NCI-H226 (cell line): ENCODE results near the gene FBXL17.

Experiments used
- DNase-seq: peaks from one replicate; pipeline ENCODE4 v3.0.0-alpha.2; 2015

Gene FBXL17

GRCh38 chr5:107887166-107887943 lies 494.5 kb downstream of the FBXL17 start:
- no peak for DNase-seq

GRCh38 chr5:107885601-107886000 lies 496.3 kb downstream of the FBXL17 start:
- DNase-seq = no peak

DNA sequence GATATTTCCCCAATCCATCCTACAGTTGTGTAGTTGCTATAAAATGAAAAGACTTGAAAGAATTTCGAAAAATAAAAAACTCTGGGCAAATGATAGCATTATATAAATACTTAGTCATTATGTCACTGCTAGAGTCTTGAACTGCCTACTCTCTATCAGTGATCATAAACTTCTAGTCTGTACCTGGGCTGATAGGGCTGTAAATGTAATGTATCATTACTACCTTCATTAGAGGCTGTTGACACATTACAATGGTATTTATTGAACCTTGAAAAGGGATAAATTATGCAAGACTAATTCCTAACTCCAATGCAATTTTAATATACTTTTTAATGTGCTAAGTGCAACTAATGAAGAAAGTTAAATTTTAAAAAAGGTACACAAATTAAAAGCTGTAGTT lies 497.0 kb downstream of the FBXL17 start:
- DNase-seq = no peak

GRCh38 chr5:107878661-107879060 lies 503.2 kb downstream of the FBXL17 start:
- DNase-seq = no peak

DNA sequence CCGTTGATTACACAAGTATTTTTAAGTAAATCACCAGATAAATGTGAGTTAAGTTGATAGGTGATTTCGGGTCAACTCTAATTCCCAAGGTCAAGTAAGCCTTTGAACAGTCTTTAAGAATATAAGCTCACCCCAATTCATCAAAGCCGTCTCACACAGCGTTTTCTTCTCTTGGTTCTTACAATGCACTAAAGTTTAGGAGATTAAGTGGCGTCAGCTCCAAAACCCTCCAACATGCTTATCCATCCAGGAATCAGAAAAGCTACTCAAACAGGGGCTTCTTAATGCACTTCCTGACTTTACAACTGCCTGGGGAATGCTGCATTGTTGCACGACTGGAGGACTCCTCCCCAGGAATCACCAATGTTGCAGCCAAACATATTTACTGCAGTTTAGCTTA lies 505.0 kb downstream of the FBXL17 start:
- DNase-seq = no peak

GRCh38 chr5:107876261-107876660 lies 505.6 kb downstream of the FBXL17 start:
- no peak for DNase-seq

GRCh38 chr5:107875833-107876232 lies 506.1 kb downstream of the FBXL17 start:
- DNase-seq = no peak

DNA sequence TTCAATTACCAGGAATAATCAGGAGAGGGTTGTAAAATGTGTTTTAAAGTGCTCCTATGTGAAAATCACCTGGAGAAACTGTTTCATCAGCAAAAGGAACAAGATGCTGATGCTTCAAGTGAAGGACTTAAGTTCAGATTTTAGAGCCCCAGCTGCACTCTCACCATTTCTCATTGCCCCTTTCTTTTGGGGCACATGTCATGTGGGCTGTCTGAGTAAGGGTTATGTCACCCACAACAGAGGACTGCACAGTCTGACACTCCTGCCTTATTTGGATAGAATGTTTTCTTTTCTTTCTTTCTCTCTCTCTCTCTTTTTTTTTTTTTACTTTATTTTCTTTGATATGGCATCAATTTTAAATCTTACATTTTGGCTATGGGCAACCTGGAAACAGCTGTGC lies 507.1 kb downstream of the FBXL17 start:
- no peak for DNase-seq

GRCh38 chr5:107873877-107874276 lies 508.0 kb downstream of the FBXL17 start:
- no peak for DNase-seq

DNA sequence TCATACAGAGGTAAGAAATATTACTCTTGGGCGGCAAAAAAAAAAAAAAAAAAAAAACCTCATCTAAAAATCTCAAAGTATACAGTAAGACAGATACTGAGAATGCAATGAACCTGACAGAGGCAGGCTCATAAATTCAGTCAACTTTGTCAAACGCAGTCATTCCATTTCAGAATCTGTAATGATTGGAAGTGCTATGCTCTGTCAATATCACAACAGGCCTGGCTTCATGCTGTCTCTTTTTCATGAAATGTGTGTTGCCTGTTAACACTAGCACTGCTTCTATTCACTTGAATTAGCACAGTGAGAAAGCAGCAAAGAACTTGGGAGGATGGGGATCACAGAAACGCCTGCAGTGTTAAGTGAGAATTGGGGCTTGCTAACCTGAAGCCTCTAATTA lies 510.9 kb downstream of the FBXL17 start:
- DNase-seq = no peak

GRCh38 chr5:107869438-107870115 lies 512.3 kb downstream of the FBXL17 start:
- peak; percentile 71 for DNase-seq

- no peak for DNase-seq
These were observed 513.1 kb downstream of the FBXL17 start for GRCh38 chr5:107868650-107869409.

GRCh38 chr5:107867266-107867665 lies 514.6 kb downstream of the FBXL17 start:
- no peak for DNase-seq

DNA sequence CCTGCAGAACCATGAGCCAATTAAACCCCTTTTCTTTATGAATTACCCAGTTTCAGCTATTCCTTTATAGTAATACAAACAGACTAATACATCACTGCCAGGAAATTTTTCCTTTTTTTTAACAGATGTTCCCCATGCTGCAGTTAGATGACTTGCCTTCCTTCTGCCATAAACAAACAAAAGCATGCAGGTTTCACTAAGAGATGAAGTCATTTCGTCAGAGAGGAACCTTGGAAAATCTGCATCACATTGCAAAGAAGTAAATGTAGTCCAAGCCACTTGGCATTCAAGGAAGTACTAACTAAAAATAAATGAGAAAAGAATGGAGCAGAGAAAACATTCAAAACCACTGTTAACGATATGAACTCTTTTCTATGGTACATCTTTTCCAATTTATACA lies 517.1 kb downstream of the FBXL17 start:
- DNase-seq = no peak

GRCh38 chr5:107863125-107863524 lies 518.8 kb downstream of the FBXL17 start:
- DNase-seq = no peak

GRCh38 chr5:107861565-107861964 lies 520.3 kb downstream of the FBXL17 start:
- no peak for DNase-seq

DNA sequence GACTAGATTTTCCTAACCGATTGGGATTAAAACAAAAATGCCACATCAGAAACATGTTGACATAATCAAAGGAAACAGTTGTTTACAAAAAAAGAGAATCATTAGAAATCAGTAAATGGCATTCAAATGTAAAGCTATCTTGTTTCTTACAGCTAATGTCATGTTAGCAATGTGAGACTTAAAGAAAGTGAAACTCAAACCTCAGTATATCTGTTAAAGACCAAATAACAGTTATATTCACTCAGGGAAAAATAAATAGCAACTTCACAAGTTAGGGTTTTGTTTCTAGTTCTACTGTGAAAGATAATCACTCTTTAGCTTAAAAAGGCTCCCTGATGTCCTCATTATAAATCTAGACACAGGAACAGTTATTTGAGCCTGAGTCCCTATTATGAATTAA lies 521.9 kb downstream of the FBXL17 start:
- no peak for DNase-seq

DNA sequence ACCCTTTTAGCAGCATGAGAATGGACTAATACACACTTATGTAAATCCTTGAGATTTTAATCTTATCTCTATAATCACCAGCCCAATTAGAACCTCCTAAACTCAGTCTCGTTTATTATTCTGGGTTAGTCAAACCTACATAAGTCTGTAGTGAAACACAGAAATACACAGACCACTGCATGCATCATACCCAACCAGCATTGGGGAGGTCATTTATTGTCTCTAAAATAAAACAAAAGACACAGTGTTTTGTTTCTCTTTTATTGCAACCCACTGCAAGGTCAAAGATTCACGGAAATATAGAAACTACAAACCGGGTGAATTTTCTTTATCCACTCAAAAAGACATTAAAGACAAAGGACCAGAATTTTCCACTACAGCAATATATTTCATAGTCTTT lies 523.1 kb downstream of the FBXL17 start:
- DNase-seq = no peak

DNA sequence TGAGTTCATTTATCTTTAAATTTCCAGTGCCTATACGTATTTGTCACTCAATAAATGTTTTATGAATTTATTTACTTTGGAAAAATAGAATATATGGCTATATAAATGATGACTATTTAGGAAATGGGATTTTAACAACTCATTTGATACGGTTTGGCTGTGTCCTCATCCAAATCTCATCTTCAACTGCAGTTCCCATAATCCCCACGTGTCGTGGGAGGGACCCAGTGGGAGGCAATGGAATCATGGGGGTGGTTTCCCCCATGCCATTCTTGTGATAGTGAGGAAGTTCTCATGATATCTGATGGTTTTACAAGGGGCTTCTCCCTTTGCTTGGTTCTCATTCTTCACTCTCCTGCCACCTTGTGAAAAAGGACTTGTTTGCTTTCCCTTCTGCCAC lies 523.6 kb downstream of the FBXL17 start:
- no peak for DNase-seq

DNA sequence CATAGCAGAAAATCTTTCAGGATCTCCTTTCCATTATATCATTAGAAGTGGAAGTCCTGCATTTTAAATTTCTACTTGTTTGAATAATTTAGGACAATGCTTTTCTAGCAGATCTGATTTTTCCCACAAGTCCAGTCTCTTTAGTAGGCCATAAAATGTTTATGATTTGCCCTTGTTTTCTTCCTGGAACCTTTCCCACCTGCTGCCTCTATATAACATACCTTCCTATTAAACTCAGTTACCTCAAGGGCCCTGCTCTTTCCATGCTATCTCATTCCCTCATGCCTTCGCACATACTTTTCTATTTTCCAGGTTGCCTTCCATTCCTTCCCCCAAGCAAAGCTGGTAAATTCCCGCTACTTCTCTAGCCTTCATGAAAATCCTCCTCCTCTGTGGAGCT lies 524.1 kb downstream of the FBXL17 start:
- no peak for DNase-seq

- no peak for DNase-seq
These were observed 526.7 kb downstream of the FBXL17 start for GRCh38 chr5:107855171-107855570.

- DNase-seq = no peak
These were observed 528.2 kb downstream of the FBXL17 start for GRCh38 chr5:107853696-107854095.

- DNase-seq = no peak
These were observed 528.9 kb downstream of the FBXL17 start for GRCh38 chr5:107853031-107853430.

DNA sequence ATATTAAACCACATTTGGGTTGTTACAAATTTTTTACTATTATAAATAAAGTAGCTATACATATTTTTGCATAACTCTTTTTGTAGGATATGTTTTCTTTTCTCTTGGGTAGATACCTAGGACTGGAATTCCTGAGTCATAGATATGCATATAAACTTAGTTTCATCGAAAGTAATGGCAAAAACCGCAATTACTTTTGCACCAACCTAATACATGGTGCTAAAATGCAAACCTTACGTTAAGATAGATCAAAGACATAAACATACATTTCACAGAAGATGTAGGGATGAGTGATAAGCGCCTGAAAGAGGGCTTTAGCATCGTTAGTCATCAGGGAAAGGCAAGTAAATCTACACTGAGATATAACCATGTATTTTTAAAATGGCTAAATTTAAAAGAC lies 532.8 kb downstream of the FBXL17 start:
- no peak for DNase-seq
